ENCODE measurements around the gene DPH2.

DPH2 gene

GRCh38 chr1:44016041-44016889 is 46.5 kb downstream of the DPH2 start:
- H3K9me3 Mint-ChIP-seq = no peaks in the 10 kb centered on the region
- H3K4me3 Mint-ChIP-seq = no peak overlapping the region
- H3K27ac Mint-ChIP-seq = no peak overlapping the region

GRCh38 chr1:44016890-44017400 is 47.1 kb downstream of the DPH2 start:
- no peaks in the 10 kb centered on the region for H3K27me3 Mint-ChIP-seq
- no peaks in the 10 kb centered on the region for H3K9me3 Mint-ChIP-seq
- no peak overlapping the region for H3K27ac Mint-ChIP-seq
- no peak overlapping the region for H3K4me3 Mint-ChIP-seq
- H3K4me1 Mint-ChIP-seq = peaks cover 10% of the 10 kb centered on the region
- peaks cover 3% of the 10 kb centered on the region for H3K36me3 Mint-ChIP-seq

More at GRCh38 chr1:44016041-44016889, 46.5 kb downstream of the DPH2 start:
- Mint-ChIP-seq H3K36me3 (no peaks in the 10 kb centered on the region), H3K27me3 (no peaks in the 10 kb centered on the region), H3K4me1 (peaks cover 10% of the 10 kb centered on the region)

GRCh38 chr1:44019466-44019948 is 49.7 kb downstream of the DPH2 start:
- Mint-ChIP-seq H3K27ac (no peak overlapping the region), H3K36me3 (peaks cover 7% of the 10 kb centered on the region), H3K9me3 (no peaks in the 10 kb centered on the region), H3K4me3 (no peak overlapping the region), H3K4me1 (no peaks in the 10 kb centered on the region), H3K27me3 (no peaks in the 10 kb centered on the region)

GRCh38 chr1:44020464-44020863 is 50.7 kb downstream of the DPH2 start:
- Mint-ChIP-seq H3K4me3 (no peak overlapping the region), H3K27ac (no peak overlapping the region), H3K36me3 (peaks cover 11% of the 10 kb centered on the region)

GRCh38 chr1:44021156-44021555 is 51.3 kb downstream of the DPH2 start:
- Mint-ChIP-seq H3K4me1 (no peaks in the 10 kb centered on the region), H3K27ac (no peak overlapping the region), H3K27me3 (no peaks in the 10 kb centered on the region), H3K4me3 (no peak overlapping the region), H3K36me3 (peaks cover 11% of the 10 kb centered on the region), H3K9me3 (no peaks in the 10 kb centered on the region)

More at GRCh38 chr1:44020464-44020863, 50.7 kb downstream of the DPH2 start:
- Mint-ChIP-seq H3K4me1 (no peaks in the 10 kb centered on the region), H3K27me3 (no peaks in the 10 kb centered on the region), H3K9me3 (no peaks in the 10 kb centered on the region)

GRCh38 chr1:44021581-44022321 is 51.9 kb downstream of the DPH2 start:
- H3K27me3 Mint-ChIP-seq = no peaks in the 10 kb centered on the region
- no peak overlapping the region for H3K27ac Mint-ChIP-seq
- no peaks in the 10 kb centered on the region for H3K9me3 Mint-ChIP-seq
- H3K36me3 Mint-ChIP-seq = peaks cover 11% of the 10 kb centered on the region
- no peaks in the 10 kb centered on the region for H3K4me1 Mint-ChIP-seq
- H3K4me3 Mint-ChIP-seq = no peak overlapping the region

All from activated naive CD4-positive, alpha-beta T cell treated with anti-CD3 and anti-CD28 coated beads, Interleukin-2, amount 50 U/mL, for 24 hours (primary cell).